Myocyte (in vitro differentiated cells): ENCODE results near the gene SLC7A5. TPM values are rescaled to one million over a fixed set of nuclear protein-coding genes. Genes with fewer than 3 reads are reported as not detected.
A peak's percentile ranks its signal among the peaks of the same experiment; 100 is the strongest.
"Not testable (repeated sequence)": the region's sequence is repeated elsewhere in the genome, so short reads cannot be mapped to it uniquely, and the experiment has no call there.

Experiments used
- DNase-seq: peaks from one replicate; pipeline ENCODE4 v3.0.0-alpha.2; 2012; ENCODE audit warnings: low read depth
- total RNA-seq: library from RNA; depleted of rRNA; stranded (reverse); fragments of >200 nt; gene quantifications from 2 replicates; pipeline ENCODE4 v1.2.3, GENCODE V29; 2014

Gene SLC7A5
- total RNA-seq, 1 donor from 2014 or later = 48.6 TPM

- no peak for DNase-seq
Observed at GRCh38 chr16:87823181-87823929, 46.0 kb downstream of the SLC7A5 start.

GRCh38 chr16:87822108-87822970 is 47.0 kb downstream of the SLC7A5 start:
- DNase-seq = no peak

- no peak for DNase-seq
Observed at GRCh38 chr16:87821376-87822107, 47.8 kb downstream of the SLC7A5 start.

- no peak for DNase-seq
Observed at GRCh38 chr16:87819983-87820382, 49.3 kb downstream of the SLC7A5 start.

GRCh38 chr16:87819282-87819681 is 50.0 kb downstream of the SLC7A5 start:
- no peak for DNase-seq

GRCh38 chr16:87818533-87819161 is 50.7 kb downstream of the SLC7A5 start:
- DNase-seq = no peak

- DNase-seq = no peak
Observed at GRCh38 chr16:87817910-87818309, 51.4 kb downstream of the SLC7A5 start.

GRCh38 chr16:87817370-87817769 is 51.9 kb downstream of the SLC7A5 start:
- not testable (repeated sequence) for DNase-seq

GRCh38 chr16:87816507-87817100 is 52.7 kb downstream of the SLC7A5 start:
- peak; percentile 67 for DNase-seq

GRCh38 chr16:87815567-87815966 is 53.7 kb downstream of the SLC7A5 start:
- peak; percentile 95 for DNase-seq

- DNase-seq = no peak
Observed at GRCh38 chr16:87812200-87812656, 57.1 kb downstream of the SLC7A5 start.

- not testable (repeated sequence) for DNase-seq
Observed at GRCh38 chr16:87811454-87811853, 57.9 kb downstream of the SLC7A5 start.

GRCh38 chr16:87809150-87809902 is 60.0 kb downstream of the SLC7A5 start:
- no peak for DNase-seq

- no peak for DNase-seq
Observed at GRCh38 chr16:87808108-87808507, 61.2 kb downstream of the SLC7A5 start.

GRCh38 chr16:87806641-87807546 is 62.4 kb downstream of the SLC7A5 start:
- DNase-seq = peak; percentile 74

GRCh38 chr16:87806261-87806640 is 63.1 kb downstream of the SLC7A5 start:
- DNase-seq = peak; percentile 36

- DNase-seq = no peak
Observed at GRCh38 chr16:87803385-87803784, 65.9 kb downstream of the SLC7A5 start.

- DNase-seq = peak; percentile 61
Observed at GRCh38 chr16:87802670-87803069, 66.6 kb downstream of the SLC7A5 start.
